ENCODE results near the gene PUSL1.

Gene PUSL1

DNA sequence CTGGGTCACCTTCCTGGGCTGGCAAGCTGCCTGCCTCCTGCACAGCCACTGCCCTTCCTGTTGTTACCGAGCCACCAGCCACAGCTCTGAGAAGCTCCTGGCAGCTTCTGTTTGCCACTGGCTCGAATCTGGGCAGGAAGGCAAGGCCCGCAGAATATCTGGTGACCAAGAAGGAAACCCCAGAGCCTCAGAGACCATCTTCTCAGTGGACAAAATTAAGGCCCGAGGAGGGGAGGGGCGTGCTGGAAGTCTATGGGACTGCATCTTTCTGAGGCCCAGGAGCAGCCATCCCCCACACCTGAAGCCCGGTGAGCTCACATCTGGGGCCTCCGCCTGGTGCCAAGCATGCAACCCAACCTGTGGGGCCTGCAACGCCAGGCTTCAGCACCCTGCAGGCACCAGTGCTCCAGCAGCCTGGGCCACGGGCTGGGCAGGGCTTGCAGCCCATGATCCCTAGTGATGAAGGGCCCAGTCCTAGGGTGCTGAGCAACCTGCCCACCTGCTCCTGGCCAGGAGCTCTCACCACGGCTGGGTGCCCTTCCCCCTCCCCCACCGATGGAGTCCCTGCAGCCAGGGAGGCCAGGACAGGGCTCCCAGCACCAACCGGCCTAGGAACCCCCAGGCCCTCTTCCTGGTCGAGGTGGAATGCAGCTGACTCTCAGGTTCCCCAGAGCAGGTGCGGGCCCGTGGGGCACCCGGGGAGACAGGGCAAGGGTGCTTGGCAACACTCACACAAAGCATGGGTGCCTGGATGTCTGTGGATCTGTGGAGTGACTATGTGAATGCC is 17.1 kb downstream of the PUSL1 start:
- DNase-seq: peak in 1 of 3 donors; percentile 31

DNA sequence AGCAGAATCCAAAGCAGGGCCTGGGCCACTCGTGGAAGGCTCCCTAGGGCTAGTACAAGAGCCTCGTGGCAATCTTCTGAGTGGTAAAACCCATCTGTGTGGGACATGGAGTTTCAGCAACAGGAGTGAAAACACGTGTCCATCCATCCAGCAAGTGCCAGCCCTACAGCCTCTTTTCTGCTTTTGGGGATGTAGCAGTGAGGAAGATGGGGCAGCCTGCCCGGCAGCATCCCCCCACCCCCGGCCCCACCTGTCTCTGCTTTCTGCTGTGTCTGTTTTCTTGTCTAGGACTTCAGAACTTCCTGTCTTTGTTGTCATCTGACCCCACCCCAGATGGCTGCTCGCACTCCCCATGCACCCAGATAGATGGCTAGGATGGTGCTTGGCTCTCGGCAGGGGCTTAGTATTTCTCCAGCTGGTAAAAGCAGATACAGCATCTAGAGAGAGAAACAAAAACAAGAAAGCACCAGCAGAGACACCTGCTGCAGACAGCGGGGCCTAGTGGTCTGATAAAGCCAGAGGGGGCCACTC is 17.7 kb downstream of the PUSL1 start:
- no peak for DNase-seq

DNA sequence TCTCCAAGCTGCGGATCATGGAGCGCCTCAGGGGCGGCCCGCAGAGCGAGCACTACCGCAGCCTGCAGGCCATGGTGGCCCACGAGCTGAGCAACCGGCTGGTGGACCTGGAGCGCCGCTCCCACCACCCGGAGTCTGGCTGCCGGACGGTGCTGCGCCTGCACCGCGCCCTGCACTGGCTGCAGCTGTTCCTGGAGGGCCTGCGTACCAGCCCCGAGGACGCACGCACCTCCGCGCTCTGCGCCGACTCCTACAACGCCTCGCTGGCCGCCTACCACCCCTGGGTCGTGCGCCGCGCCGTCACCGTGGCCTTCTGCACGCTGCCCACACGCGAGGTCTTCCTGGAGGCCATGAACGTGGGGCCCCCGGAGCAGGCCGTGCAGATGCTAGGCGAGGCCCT is 18.9 kb downstream of the PUSL1 start:
- no peak for DNase-seq

DNA sequence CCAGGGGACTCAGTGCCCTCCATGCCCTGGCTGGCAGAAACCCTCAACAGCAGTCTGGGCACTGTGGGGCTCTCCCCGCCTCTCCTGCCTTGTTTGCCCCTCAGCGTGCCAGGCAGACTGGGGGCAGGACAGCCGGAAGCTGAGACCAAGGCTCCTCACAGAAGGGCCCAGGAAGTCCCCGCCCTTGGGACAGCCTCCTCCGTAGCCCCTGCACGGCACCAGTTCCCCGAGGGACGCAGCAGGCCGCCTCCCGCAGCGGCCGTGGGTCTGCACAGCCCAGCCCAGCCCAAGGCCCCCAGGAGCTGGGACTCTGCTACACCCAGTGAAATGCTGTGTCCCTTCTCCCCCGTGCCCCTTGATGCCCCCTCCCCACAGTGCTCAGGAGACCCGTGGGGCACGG is 19.9 kb downstream of the PUSL1 start:
- DNase-seq: no peak

DNA sequence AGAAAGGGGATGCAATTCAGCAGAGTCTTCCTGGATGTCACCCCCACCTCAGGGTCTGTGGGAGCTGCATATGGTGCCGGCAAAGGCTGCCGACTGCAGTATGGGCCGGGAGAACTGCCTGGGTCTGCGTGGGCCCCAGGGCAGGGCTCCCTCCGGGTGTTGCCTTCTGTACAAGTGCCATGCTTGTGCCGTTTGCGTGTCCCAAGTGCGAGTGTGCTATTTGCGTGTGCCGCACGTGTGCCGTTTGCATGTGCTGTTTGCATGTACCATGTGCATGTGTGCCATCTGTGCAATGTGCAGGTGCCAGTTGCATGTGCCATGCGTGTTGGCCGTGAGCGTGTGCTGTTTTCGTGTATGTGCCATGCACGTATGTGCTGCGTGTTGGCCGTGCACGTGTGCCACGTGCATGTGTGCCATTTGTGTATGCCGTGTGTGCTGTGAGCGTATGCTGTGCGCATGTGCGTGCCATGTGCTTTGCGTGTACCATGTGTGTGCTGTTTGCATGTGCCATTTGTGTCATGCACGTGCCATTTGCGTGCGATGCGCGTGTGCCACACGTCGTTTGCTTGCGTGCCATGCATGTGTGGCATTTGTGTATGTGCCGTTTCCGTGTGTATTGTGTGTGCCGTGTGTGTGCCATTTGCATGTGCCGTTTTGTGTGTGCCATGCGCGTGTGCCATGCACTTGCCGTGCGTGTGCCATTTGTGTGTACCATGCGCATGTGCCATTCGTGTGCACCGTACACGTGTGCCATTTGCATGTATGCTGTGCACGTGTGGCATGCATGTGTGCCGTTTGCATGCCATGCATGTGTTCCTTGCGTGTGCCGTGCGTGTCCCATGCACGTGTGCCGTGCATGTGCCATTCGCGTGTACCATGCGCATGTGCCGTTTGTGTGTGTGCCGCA is 21.2 kb downstream of the PUSL1 start:
- DNase-seq: no peak

DNA sequence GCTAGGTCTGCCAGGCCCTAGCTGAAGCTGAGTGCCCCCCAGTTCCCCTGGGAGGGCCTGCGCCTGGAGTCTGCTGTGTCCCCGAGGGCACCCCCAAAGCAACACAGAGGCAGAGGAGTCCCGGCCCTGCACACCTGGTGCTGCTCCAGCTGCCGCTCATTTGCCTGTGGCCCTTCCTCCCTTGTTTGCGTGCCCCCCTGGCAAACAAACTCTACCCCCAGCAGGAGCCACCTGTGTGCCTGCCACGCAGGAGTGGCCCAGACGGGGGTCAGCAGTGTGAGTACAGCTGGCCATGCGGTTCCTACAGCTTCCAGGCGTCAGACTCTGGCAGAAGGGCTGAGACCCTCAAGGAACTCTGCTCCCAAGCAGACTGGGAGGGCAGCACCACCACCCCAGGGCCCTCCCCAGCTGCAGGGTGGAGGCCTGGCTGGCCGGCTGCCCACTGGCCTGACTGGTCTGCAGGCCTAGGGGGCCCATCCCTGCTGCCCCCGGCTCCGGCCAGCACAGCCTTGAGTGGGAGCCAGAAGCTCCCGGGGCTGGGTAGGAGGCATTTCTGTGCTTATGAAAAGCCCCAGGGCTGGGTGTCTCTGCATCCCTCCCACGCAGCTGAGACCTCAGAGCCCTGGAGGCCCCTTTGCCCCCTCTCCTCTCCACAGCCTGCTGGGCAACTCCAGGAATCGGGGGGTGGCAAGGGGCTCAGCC is 22.1 kb downstream of the PUSL1 start:
- DNase-seq: no peak

DNA sequence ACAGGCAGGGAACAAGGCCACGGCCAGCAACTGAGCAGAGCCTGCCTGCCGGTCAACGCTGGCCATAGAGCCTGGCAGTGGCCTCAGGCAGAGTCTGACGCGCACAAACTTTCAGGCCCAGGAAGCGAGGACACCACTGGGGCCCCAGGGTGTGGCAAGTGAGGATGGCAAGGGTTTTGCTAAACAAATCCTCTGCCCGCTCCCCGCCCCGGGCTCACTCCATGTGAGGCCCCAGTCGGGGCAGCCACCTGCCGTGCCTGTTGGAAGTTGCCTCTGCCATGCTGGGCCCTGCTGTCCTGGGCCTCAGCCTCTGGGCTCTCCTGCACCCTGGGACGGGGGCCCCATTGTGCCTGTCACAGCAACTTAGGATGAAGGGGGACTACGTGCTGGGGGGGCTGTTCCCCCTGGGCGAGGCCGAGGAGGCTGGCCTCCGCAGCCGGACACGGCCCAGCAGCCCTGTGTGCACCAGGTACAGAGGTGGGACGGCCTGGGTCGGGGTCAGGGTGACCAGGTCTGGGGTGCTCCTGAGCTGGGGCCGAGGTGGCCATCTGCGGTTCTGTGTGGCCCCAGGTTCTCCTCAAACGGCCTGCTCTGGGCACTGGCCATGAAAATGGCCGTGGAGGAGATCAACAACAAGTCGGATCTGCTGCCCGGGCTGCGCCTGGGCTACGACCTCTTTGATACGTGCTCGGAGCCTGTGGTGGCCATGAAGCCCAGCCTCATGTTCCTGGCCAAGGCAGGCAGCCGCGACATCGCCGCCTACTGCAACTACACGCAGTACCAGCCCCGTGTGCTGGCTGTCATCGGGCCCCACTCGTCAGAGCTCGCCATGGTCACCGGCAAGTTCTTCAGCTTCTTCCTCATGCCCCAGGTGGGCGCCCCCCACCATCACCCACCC is 22.9 kb downstream of the PUSL1 start, which contains the start of gene TAS1R3:
Gene TAS1R3 (plus strand): TSS at position 213 of the 898 bp plus-strand sequence. CDS start 66 bp downstream, at position 279.
- DNase-seq: no peak

DNA sequence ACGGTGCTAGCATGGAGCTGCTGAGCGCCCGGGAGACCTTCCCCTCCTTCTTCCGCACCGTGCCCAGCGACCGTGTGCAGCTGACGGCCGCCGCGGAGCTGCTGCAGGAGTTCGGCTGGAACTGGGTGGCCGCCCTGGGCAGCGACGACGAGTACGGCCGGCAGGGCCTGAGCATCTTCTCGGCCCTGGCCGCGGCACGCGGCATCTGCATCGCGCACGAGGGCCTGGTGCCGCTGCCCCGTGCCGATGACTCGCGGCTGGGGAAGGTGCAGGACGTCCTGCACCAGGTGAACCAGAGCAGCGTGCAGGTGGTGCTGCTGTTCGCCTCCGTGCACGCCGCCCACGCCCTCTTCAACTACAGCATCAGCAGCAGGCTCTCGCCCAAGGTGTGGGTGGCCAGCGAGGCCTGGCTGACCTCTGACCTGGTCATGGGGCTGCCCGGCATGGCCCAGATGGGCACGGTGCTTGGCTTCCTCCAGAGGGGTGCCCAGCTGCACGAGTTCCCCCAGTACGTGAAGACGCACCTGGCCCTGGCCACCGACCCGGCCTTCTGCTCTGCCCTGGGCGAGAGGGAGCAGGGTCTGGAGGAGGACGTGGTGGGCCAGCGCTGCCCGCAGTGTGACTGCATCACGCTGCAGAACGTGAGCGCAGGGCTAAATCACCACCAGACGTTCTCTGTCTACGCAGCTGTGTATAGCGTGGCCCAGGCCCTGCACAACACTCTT is 23.8 kb downstream of the PUSL1 start:
- DNase-seq: no peak

DNA sequence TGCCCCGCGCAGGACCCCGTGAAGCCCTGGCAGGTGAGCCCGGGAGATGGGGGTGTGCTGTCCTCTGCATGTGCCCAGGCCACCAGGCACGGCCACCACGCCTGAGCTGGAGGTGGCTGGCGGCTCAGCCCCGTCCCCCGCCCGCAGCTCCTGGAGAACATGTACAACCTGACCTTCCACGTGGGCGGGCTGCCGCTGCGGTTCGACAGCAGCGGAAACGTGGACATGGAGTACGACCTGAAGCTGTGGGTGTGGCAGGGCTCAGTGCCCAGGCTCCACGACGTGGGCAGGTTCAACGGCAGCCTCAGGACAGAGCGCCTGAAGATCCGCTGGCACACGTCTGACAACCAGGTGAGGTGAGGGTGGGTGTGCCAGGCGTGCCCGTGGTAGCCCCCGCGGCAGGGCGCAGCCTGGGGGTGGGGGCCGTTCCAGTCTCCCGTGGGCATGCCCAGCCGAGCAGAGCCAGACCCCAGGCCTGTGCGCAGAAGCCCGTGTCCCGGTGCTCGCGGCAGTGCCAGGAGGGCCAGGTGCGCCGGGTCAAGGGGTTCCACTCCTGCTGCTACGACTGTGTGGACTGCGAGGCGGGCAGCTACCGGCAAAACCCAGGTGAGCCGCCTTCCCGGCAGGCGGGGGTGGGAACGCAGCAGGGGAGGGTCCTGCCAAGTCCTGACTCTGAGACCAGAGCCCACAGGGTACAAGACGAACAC is 24.5 kb downstream of the PUSL1 start:
- DNase-seq: no peak

DNA sequence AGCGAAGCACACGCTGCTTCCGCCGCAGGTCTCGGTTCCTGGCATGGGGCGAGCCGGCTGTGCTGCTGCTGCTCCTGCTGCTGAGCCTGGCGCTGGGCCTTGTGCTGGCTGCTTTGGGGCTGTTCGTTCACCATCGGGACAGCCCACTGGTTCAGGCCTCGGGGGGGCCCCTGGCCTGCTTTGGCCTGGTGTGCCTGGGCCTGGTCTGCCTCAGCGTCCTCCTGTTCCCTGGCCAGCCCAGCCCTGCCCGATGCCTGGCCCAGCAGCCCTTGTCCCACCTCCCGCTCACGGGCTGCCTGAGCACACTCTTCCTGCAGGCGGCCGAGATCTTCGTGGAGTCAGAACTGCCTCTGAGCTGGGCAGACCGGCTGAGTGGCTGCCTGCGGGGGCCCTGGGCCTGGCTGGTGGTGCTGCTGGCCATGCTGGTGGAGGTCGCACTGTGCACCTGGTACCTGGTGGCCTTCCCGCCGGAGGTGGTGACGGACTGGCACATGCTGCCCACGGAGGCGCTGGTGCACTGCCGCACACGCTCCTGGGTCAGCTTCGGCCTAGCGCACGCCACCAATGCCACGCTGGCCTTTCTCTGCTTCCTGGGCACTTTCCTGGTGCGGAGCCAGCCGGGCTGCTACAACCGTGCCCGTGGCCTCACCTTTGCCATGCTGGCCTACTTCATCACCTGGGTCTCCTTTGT is 25.3 kb downstream of the PUSL1 start:
- no peak for DNase-seq

DNA sequence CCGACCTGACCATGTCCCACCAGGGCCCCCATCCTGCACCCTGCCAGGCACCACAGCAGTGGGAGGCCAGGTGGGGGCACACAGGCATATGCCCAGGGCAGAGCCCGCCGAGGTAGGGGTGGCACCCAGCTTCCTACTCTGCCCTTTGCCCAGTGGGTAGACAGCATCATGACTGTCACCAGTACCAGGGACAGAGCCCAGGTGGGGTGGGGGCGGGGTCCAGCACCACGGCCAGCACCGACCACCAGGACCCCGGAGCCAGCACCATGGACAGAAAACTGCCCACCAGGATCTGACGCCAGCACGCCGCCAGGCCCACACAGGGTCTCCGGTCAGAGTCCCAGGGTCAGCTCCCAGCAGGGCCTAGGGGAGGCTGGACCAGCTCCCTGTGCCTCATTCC is 26.4 kb downstream of the PUSL1 start:
- no peak for DNase-seq

DNA sequence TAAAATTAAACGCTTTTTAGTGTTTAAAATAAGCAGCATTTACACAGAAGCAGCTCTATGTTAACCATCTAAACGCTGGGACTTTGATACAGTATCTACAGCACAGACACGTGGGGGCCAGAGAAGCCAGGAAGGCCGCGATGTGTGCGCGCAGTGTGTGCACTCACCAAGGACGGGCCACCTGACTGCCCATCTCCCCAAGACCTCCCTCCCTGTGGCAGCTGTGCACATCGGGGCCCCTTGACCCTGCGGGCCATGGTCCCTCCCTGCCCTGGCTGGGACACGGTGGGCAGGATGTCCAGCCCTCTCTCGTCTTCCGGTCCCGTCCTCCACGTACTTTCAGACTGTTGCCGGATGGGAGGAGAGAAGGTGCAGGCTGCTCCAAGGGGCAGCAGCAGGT is 26.9 kb downstream of the PUSL1 start:
- no peak for DNase-seq

DNA sequence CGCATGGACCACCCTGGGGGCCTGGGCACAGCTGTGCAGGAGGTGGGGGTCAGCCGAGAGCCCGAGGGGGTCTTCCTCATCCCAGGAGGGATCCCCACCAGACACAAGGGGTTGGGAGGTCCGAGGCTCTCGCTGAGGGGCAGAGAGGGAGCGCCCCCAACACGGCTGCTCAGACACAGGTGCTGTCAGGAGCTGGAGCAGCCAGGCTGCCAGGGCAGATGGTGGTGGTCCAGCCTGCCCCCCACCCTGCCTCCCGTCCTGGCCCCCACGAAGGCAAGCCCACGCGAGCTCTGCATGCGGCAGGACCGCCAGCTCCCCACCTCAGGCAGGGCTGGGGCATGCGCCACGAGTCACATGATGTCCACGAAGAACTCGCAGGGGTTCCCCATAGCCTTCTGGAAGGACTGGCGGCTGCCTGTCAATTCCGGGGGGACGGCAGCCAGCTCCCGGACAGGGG is 27.4 kb downstream of the PUSL1 start:
- DNase-seq: no peak

DNA sequence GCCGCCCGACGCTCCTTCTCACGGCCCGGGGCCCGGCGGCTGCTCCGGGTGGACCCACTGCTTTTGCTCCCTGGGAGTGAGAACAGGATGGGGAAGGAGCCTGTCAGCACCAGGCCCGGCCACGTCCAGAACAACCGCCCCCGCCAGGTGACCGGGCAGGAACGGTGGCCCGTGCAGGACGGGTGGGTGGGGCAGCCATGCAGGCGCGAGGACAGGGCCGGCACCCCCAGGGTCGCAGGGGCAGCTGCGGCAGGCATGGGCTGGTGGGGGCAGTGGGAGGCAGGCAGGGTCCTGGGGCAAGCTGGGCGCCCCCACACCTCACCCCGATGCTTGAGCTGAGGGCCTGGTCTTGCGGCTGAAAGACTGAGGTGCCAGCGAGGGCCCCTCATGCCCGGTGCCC is 28.0 kb downstream of the PUSL1 start:
- DNase-seq: no peak

DNA sequence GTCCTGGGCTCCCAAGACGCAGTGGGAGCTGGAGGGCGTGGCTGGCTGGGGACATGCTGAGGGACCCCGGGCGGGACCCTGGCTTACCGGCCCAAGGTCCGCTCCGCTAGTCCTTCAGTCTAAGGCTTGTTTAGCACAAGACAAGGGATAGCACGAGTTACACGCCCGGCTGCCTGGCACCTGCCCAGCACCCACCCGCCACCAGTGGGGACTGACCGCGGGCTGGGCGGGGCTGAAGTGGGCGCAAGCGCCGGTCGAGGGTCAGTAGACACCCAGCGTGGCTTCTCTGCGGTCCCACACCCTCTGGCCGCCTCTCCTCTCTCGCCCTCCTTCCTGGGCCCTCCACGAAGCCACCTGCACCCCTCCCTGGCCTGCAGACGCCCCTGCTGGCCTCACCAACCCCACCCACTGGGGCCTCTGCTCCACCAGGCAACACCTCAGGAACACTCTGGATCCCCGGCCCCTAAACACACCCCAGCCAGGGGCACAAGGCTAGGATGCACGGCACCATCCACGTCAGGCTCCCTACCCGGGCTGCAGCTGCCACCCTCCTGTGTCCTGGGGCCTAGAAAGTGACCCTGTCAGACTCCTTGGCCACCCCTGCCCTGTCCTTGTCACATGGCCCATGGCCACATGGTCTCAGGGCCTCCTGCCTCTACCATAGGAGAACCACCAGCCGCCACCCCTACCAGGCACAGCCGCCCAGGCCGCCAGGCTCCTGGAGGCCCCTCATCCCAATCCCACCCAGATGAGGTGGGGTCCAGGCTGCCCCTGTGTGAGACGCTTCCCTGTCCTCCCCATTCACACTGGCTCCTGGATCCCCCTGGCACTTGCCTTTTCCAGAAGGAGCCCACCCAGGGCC is 28.8 kb downstream of the PUSL1 start:
- DNase-seq: no peak

DNA sequence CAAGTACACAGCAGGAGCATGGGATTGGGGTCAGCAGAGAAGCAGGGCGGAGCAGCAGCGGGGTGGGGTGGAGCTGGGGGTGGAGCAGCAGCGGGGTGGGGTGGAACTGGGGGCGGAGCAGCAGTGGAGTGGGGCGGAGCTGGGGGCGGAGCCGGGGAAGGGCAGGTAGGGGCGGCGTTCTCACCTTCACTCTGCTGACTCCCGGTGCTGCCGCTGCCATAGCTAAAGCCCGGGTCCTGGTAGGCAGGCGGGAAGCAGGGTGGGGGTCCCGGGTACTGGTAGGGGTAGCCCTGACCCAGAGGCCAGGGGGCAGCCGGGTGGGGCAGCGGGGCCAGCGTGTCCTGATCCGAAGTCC is 29.4 kb downstream of the PUSL1 start:
- DNase-seq: peak in 1 of 3 donors; percentile 32

DNA sequence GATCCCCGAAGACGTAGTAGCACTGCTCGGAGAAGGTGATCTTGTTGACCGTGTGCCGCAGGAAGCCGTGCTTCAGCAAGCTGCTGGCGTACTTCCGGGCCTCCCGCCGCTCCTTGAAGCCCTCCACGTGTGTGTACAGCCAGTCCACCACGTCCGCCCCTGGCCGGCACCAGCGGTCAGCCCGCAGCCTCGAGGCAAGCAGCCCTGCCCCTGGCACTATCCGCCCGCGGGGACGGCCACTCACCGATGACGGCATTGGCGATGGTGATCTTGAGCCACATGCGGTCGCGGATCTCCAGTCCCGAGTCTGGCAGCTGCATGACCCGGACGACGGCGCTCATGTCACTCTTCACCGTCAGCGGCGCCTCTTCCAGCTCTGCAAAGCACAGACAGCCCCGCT is 29.9 kb downstream of the PUSL1 start:
- no peak for DNase-seq

DNA sequence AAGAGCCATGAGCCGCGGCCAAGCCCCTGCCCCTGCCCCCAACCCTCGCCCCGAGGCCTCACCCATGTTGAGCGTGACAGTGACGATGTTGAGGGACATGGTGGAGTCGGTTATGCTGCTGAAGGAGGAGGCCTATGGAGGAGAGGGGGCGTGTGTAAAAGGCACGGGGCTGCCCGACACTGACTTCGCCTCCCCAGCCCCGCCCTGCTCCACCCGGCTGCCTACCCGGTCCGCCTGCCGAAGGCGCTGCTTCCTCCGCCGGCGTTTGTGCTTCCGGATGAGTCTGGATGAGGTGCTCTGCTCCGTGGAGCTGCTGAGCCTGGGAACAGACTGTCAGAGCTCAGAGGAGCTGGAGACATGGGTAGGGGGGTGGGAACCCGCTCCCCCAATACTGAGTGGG is 31.8 kb downstream of the PUSL1 start:
- no peak for DNase-seq

Data from suppressor macrophage treated with lipopolysaccharide for 1 hour (primary cell).